Keratinocyte (primary cell): ENCODE data around the gene TSC1. TPM values are rescaled to one million over a fixed set of nuclear protein-coding genes. Genes with fewer than 3 reads are reported as not detected.

Experiments used
- DNase-seq: peaks from one replicate; pipeline ENCODE4 v3.0.0-alpha.2; 2011; ENCODE audit warnings: low read depth, missing footprints, low spot score
- FAIRE-seq: peaks from 2 replicates; lab custom pipeline; 2011; peaks lifted over from hg19 to GRCh38; lab: Jason Lieb, UNC
- H2AFZ ChIP-seq: 2 replicates; pipeline ENCODE4 v1.6.0; 2012; ENCODE audit warnings: low read length, control low read depth, inconsistent platforms; ENCODE audit not compliant: control insufficient read depth
- H3K27ac ChIP-seq: 2 replicates; pipeline ENCODE4 v1.5.1; 2011; ENCODE audit warnings: low read length; ENCODE audit not compliant: control insufficient read depth, insufficient read depth
- H3K27me3 ChIP-seq: 3 replicates; pipeline ENCODE4 v1.6.0; 2011; ENCODE audit warnings: low read length; ENCODE audit not compliant: control insufficient read depth, insufficient read depth; ENCODE audit errors: extremely low read depth
- H3K36me3 ChIP-seq, 2 experiments: 2 replicates in 1 of 2; 3 replicates in 1 of 2; pipeline ENCODE4 v1.5.1; 2011; ENCODE audit warnings: low read length in 2 of 2, mild to moderate bottlenecking in 1 of 2; ENCODE audit not compliant: control insufficient read depth in 2 of 2, insufficient read depth in 2 of 2; ENCODE audit errors: extremely low read depth in 1 of 2
- H3K4me1 ChIP-seq: 3 replicates; pipeline ENCODE4 v1.5.1; 2011; ENCODE audit warnings: low read length; ENCODE audit not compliant: control insufficient read depth, insufficient read depth; ENCODE audit errors: extremely low read depth
- H3K4me2 ChIP-seq: 3 replicates; pipeline ENCODE4 v1.6.0; 2011; ENCODE audit warnings: low read depth, low read length; ENCODE audit not compliant: control insufficient read depth, insufficient read depth; ENCODE audit errors: extremely low read depth
- H3K4me3 ChIP-seq, 3 experiments: fragments of 200-600 bp in 1 of 3; sonication (generic) in 1 of 3; 2 replicates in 2 of 3; 3 replicates in 1 of 3; pipeline ENCODE4 v1.5.1; 2011 to 2016; ENCODE audit warnings: low read length in 3 of 3, mild to moderate bottlenecking in 3 of 3, control low read depth in 2 of 3, inconsistent platforms in 1 of 3, low read depth in 1 of 3, mixed read lengths in 1 of 3, mixed run types in 1 of 3, moderate library complexity in 1 of 3; ENCODE audit not compliant: control insufficient read depth in 2 of 3, insufficient read depth in 2 of 3; ENCODE audit errors: extremely low read depth in 1 of 3
- H3K79me2 ChIP-seq: 2 replicates; pipeline ENCODE4 v1.6.0; 2012; ENCODE audit warnings: low read length; ENCODE audit not compliant: control insufficient read depth, insufficient read depth
- H3K9ac ChIP-seq: 3 replicates; pipeline ENCODE4 v1.6.0; 2011; ENCODE audit warnings: low read length; ENCODE audit not compliant: control insufficient read depth, insufficient read depth; ENCODE audit errors: extremely low read depth
- H3K9me1 ChIP-seq: 3 replicates; pipeline ENCODE4 v1.6.0; 2011; ENCODE audit warnings: low read length; ENCODE audit not compliant: control insufficient read depth, insufficient read depth; ENCODE audit errors: extremely low read depth
- H3K9me3 ChIP-seq: 2 replicates; pipeline ENCODE4 v1.5.1; 2012; ENCODE audit warnings: low read depth, low read length; ENCODE audit not compliant: control insufficient read depth
- H4K20me1 ChIP-seq: 3 replicates; pipeline ENCODE4 v1.6.0; 2011; ENCODE audit warnings: low read length; ENCODE audit not compliant: control insufficient read depth, insufficient read depth; ENCODE audit errors: extremely low read depth
- CTCF ChIP-seq, 3 experiments: IDR thresholded peaks in 1 of 3; conservative IDR thresholded peaks in 1 of 3; optimal IDR thresholded peaks in 1 of 3; 2 replicates in 2 of 3; 3 replicates in 1 of 3; pipeline versions ENCODE3 to v1.5.1; 2011; ENCODE audit warnings: low read length in 3 of 3, mild to moderate bottlenecking in 3 of 3, moderate library complexity in 2 of 3, control low read depth in 1 of 3, inconsistent platforms in 1 of 3; ENCODE audit not compliant: insufficient read depth in 2 of 3; ENCODE audit errors: extremely low read depth in 1 of 3
- EZH2 ChIP-seq: IDR thresholded peaks from one replicate; pipeline ENCODE4 v1.6.1; 2012; ENCODE audit warnings: inconsistent platforms, mild to moderate bottlenecking, low read length, moderate library complexity
- dilution Hi-C: fragments of 300-500 bp; cut with MboI; formaldehyde crosslinking; loops from one replicate; pipeline ENCODE4 v1.7.0; 2020; ENCODE audit warnings: low sequenced_read_pairs; ENCODE audit not compliant: extremely low pct_ligation_motif_present
- polyA plus RNA-seq, 5 experiments: library from polyadenylated mRNA; depleted of rRNA in 3 of 5; stranded (reverse) in 3 of 5; stranded (forward) in 1 of 5; unstranded in 1 of 5; fragments of >200 nt; gene quantifications; 1 replicate in 1 of 5; 2 replicates in 3 of 5; 3 replicates in 1 of 5; pipeline versions ENCODE4 v1.2.1 to v1.2.3, GENCODE V29; 2011 to 2012; ENCODE audit warnings: missing spikeins in 2 of 5, low read depth in 1 of 5, low replicate concordance in 1 of 5

The TSC1 gene
- polyA plus RNA-seq, 1 donor (not counting 4 experiments of a cell fraction or from before 2014, with no cell fraction given), result 26.1 TPM

- Histone ChIP-seq H3K36me3 (no peaks in the 10 kb centered on the region), H3K79me2 (no peaks in the 10 kb centered on the region), H3K27ac (no peak overlapping the region), H3K9ac (no peak overlapping the region), H2AFZ (no peak overlapping the region), H3K9me3 (no peaks in the 10 kb centered on the region), H3K9me1 (no peaks in the 10 kb centered on the region), H3K4me2 (peak overlapping the region; percentile 71), H4K20me1 (no peaks in the 10 kb centered on the region), H3K27me3 (no peaks in the 10 kb centered on the region), H3K4me3 (no peak overlapping the region), H3K4me1 (peaks cover 9% of the 10 kb centered on the region)
- dilution Hi-C loops, result no loop called here
- DNase-seq, result no peak
- FAIRE-seq, result no peak
- no peak for TF ChIP-seq CTCF (optimal IDR thresholded peaks at IDR 0.05 in 1 of 3, IDR thresholded peaks at IDR 0.05 in 1 of 3, conservative IDR thresholded peaks at IDR 0.05 in 1 of 3; ENCODE audit: extremely low read depth in 1 of 3, insufficient read depth in 2 of 3, low read length in 3 of 3)
- TF ChIP-seq EZH2, result no peak
Observed at GRCh38 chr9:132876849-132877248, 67.6 kb downstream of the TSC1 start.

- Histone ChIP-seq H3K36me3 (no peaks in the 10 kb centered on the region), H4K20me1 (no peaks in the 10 kb centered on the region), H3K4me1 (peaks cover 5% of the 10 kb centered on the region), H3K27ac (no peak overlapping the region), H3K9me1 (no peaks in the 10 kb centered on the region), H3K9me3 (no peaks in the 10 kb centered on the region), H3K9ac (no peak overlapping the region), H3K4me3 (no peak overlapping the region), H3K4me2 (no peak overlapping the region), H3K27me3 (no peaks in the 10 kb centered on the region), H2AFZ (no peak overlapping the region), H3K79me2 (no peaks in the 10 kb centered on the region)
- no peak for FAIRE-seq
- DNase-seq, result no peak
- TF ChIP-seq CTCF (optimal IDR thresholded peaks at IDR 0.05 in 1 of 3, IDR thresholded peaks at IDR 0.05 in 1 of 3, conservative IDR thresholded peaks at IDR 0.05 in 1 of 3; ENCODE audit: extremely low read depth in 1 of 3, insufficient read depth in 2 of 3, low read length in 3 of 3), result no peak
- TF ChIP-seq EZH2, result no peak
- dilution Hi-C loops, result no loop called here
Observed at GRCh38 chr9:132875159-132875558, 69.3 kb downstream of the TSC1 start.
